Nephron (organoid): Measurements from ENCODE around the gene SIK2.

ENCODE experiments used
- H3K27ac Mint-ChIP-seq, 3 experiments: 2 replicates each; pipeline ENCODE4 v1.8.0; 2020; ENCODE audit warnings: mixed read lengths in 3 of 3, mild to moderate bottlenecking in 2 of 3, moderate library complexity in 1 of 3
- H3K27me3 Mint-ChIP-seq: 2 replicates; pipeline ENCODE4 v1.8.0; 2021; ENCODE audit warnings: low read depth, mild to moderate bottlenecking, moderate library complexity, mixed read lengths
- H3K36me3 Mint-ChIP-seq: 2 replicates; pipeline ENCODE4 v1.8.0; 2020; ENCODE audit warnings: low read depth, mixed read lengths
- H3K4me1 Mint-ChIP-seq: 2 replicates; pipeline ENCODE4 v1.8.0; 2020; ENCODE audit warnings: mixed read lengths
- H3K4me3 Mint-ChIP-seq, 3 experiments: 2 replicates each; pipeline ENCODE4 v1.8.0; 2020; ENCODE audit warnings: mild to moderate bottlenecking in 3 of 3, mixed read lengths in 3 of 3, moderate library complexity in 2 of 3
- H3K9me3 Mint-ChIP-seq: 2 replicates; pipeline ENCODE4 v1.8.0; 2020; ENCODE audit warnings: mixed read lengths
- TF ChIP-seq, protein P1 (sequence below), 3 experiments: fragments of 200-600 bp; sonication (generic); IDR thresholded peaks; one replicate each; pipeline ENCODE4 v1.5.0; 2021; ENCODE audit warnings: antibody characterized with exemption in 3 of 3; ENCODE audit not compliant: unreplicated experiment in 3 of 3

SIK2 gene

DNA sequence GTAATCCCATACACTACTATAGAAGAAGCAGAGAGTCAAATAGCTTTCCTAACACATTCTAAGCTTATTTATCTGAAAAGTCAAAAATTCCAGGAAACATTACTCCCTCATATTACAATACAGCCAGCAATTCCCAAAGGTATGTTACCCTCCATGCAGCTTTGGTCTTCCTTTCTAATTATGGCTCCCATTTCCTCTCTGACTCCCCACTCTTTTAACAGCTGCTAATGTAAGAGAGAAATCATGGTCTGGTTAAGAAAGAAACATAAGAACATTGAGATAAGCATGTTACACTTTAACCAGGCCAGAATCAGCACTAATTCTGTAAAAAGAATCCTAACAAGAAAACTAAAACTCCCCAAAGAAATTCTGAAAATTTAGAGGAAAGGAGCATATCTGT is 157.1 kb downstream of the SIK2 start:
- TF ChIP-seq, protein P1, sequence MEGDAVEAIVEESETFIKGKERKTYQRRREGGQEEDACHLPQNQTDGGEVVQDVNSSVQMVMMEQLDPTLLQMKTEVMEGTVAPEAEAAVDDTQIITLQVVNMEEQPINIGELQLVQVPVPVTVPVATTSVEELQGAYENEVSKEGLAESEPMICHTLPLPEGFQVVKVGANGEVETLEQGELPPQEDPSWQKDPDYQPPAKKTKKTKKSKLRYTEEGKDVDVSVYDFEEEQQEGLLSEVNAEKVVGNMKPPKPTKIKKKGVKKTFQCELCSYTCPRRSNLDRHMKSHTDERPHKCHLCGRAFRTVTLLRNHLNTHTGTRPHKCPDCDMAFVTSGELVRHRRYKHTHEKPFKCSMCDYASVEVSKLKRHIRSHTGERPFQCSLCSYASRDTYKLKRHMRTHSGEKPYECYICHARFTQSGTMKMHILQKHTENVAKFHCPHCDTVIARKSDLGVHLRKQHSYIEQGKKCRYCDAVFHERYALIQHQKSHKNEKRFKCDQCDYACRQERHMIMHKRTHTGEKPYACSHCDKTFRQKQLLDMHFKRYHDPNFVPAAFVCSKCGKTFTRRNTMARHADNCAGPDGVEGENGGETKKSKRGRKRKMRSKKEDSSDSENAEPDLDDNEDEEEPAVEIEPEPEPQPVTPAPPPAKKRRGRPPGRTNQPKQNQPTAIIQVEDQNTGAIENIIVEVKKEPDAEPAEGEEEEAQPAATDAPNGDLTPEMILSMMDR (IDR thresholded peaks at IDR 0.05; ENCODE audit: unreplicated experiment in 3 of 3), result no peak
- peaks cover 59% of the 10 kb centered on the region for H3K36me3 Mint-ChIP-seq
- H3K9me3 Mint-ChIP-seq, result no peaks in the 10 kb centered on the region
- peaks cover 18% of the 10 kb centered on the region for H3K4me1 Mint-ChIP-seq
- H3K27ac Mint-ChIP-seq, result peak overlapping the region in 2 of 3 experiments; percentile 13 to 24
- no peak overlapping the region for H3K4me3 Mint-ChIP-seq
- H3K27me3 Mint-ChIP-seq, result no peaks in the 10 kb centered on the region

DNA sequence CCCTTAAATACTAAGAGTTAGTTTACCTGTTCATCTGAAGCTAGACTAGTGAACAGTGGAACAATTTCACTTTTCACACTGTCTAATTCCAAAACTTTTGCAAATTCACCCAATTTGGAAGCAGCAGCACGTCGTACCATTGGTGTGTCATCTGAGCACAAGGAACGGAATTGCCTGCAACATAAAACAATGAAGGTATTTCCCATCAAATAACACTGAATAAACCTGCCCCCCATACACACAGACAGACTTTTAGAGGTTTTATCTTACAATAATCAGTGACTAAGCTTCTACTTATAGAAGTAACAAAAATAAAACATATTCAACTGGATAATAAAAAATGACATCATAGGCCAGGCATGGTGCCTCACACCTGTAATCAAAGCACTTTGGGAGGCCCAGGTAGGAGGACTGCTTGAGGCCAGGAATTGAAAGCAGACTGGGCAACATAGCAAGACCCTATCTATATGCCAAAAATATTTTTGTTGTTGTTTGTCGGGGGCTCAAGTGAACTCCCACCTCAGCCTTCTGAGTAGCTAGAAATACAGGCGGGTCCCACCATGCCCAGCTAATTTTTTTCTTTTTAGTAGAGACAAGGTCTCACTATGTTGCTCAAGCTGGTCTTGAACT is 157.6 kb downstream of the SIK2 start:
- peaks cover 23% of the 10 kb centered on the region for H3K4me1 Mint-ChIP-seq
- TF ChIP-seq, protein P1 (IDR thresholded peaks at IDR 0.05; ENCODE audit: unreplicated experiment in 3 of 3), result no peak
- H3K9me3 Mint-ChIP-seq, result no peaks in the 10 kb centered on the region
- H3K4me3 Mint-ChIP-seq, result no peak overlapping the region
- H3K27me3 Mint-ChIP-seq, result no peaks in the 10 kb centered on the region
- peaks cover 62% of the 10 kb centered on the region for H3K36me3 Mint-ChIP-seq
- H3K27ac Mint-ChIP-seq, result peak overlapping the region in 2 of 3 experiments; percentile 13 to 24

DNA sequence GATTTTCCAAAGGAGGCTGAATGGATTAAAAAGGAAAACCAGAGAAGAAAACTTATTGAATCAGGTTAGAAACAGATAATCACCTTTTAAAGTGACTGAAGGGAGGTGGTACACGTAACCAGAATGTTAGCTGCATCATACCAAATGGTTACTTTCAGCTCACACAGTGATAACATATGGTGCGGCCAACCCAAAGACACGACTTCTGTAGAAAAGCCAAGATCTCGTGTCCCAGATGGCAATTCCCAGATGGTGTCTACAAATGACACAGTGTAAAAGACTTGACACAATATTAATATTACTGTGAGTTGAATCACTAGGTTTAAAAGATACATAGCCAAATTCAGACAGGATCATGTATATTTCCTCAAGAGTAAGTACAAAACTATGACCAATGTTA is 158.8 kb downstream of the SIK2 start:
- Mint-ChIP-seq H3K9me3 (no peaks in the 10 kb centered on the region), H3K27me3 (no peaks in the 10 kb centered on the region), H3K27ac (no peak overlapping the region), H3K36me3 (peaks cover 62% of the 10 kb centered on the region), H3K4me3 (no peak overlapping the region), H3K4me1 (peaks cover 27% of the 10 kb centered on the region)
- TF ChIP-seq, protein P1 (IDR thresholded peaks at IDR 0.05; ENCODE audit: unreplicated experiment in 3 of 3), result no peak

DNA sequence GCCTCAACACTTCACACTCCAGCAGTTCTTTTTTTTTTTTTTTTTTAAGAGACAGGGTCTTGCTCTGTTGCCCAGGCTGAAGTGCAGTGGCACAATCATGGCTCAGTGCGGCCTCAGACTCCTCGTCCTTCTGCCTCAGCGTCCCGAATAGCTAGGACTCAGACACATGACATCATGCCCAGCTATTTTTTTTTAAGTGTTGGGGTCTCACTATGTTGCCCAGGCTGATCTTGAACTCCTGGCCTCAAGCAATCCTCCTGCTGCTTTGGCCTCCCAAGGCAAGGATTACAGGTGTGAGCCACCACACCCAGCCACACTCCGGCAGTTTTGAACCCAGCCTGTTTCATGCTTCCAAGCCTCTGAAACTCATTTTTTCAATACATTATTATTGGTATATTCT is 160.3 kb downstream of the SIK2 start:
- Mint-ChIP-seq H3K4me1 (peaks cover 33% of the 10 kb centered on the region), H3K36me3 (peaks cover 57% of the 10 kb centered on the region), H3K27ac (no peak overlapping the region), H3K4me3 (peak overlapping the region in 1 of 3 experiments; percentile 66), H3K27me3 (no peaks in the 10 kb centered on the region), H3K9me3 (no peaks in the 10 kb centered on the region)
- TF ChIP-seq, protein P1 (IDR thresholded peaks at IDR 0.05; ENCODE audit: unreplicated experiment in 3 of 3), result no peak

DNA sequence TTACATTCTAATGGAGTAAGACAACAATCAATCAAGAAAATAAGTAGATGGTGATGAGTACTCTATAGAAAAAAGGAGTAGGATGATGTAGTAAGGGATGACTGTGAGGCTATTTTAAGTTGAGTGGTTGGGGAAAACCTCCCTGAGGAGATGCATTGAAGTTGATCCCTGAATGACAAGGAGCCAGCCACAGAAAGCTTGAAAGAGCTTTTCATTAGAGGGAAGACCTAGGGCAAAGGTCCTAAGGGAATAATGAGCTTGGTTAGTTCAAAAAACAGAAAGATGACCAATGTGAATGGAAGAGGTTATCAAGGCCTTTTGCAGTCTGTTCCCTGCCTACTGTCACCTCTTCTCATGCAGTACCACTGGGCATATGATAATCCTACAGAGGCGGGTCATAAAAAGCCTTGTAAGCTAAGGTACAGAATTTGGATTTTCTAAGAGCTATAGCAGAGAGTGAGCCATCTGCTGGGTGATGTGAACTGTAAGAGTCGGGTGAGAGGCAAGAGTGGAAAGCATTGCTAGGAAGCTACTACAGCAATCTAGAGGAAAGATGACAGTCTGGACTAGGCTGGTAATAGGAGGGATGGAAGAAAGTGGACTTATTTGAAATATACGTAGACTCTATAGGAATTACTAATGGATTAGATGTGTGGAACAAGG is 160.9 kb downstream of the SIK2 start:
- Mint-ChIP-seq H3K27ac (peak overlapping the region in 1 of 3 experiments; percentile 16), H3K4me1 (peaks cover 33% of the 10 kb centered on the region), H3K9me3 (no peaks in the 10 kb centered on the region), H3K4me3 (peak overlapping the region; percentile 46 to 66 (median 54)), H3K27me3 (no peaks in the 10 kb centered on the region), H3K36me3 (peaks cover 51% of the 10 kb centered on the region)
- TF ChIP-seq, protein P1 (IDR thresholded peaks at IDR 0.05; ENCODE audit: unreplicated experiment in 3 of 3), result no peak
